Activated naive CD4-positive, alpha-beta T cell treated with anti-CD3 and anti-CD28 coated beads, Interleukin-2, amount 50 U/mL, for 72 hours (primary cell): ENCODE results near the gene CYP3A5. TPM values are rescaled to one million over a fixed set of nuclear protein-coding genes. Genes with fewer than 3 reads are reported as not detected.
"Not testable (repeated sequence)": the region's sequence is repeated elsewhere in the genome, so short reads cannot be mapped to it uniquely, and the experiment has no call there.

ENCODE experiments used
- ATAC-seq, 2 donors: fragments of 150-1000 bp; cut with Tn5 transposase; 2 replicates each; pipeline ENCODE4 v1.10.0; 2021; ENCODE audit warnings: mild to moderate bottlenecking in 2 of 2, moderate library complexity in 2 of 2
- DNase-seq, 2 donors: peaks; one replicate each; pipeline ENCODE4 v3.0.0; 2021 to 2022; ENCODE audit warnings: low spot score in 2 of 2
- H3K27ac Mint-ChIP-seq, 2 donors: one replicate each; pipeline ENCODE4 v1.8.0; 2022; ENCODE audit warnings: mild to moderate bottlenecking in 2 of 2, mixed read lengths in 2 of 2
- H3K36me3 Mint-ChIP-seq, 2 donors: one replicate each; pipeline ENCODE4 v1.8.0; 2022; ENCODE audit warnings: mixed read lengths in 2 of 2
- H3K9me3 Mint-ChIP-seq, 2 donors: one replicate each; pipeline ENCODE4 v1.8.0; 2022; ENCODE audit warnings: mixed read lengths in 2 of 2
- total RNA-seq, 2 donors: library from RNA; stranded (reverse); gene quantifications; one replicate each; pipeline ENCODE4 v1.2.3, GENCODE V29; 2022

The CYP3A5 gene
- total RNA-seq, result under 1 TPM in 1 of 2 donors, not detected in 1; 0.41 TPM

DNA sequence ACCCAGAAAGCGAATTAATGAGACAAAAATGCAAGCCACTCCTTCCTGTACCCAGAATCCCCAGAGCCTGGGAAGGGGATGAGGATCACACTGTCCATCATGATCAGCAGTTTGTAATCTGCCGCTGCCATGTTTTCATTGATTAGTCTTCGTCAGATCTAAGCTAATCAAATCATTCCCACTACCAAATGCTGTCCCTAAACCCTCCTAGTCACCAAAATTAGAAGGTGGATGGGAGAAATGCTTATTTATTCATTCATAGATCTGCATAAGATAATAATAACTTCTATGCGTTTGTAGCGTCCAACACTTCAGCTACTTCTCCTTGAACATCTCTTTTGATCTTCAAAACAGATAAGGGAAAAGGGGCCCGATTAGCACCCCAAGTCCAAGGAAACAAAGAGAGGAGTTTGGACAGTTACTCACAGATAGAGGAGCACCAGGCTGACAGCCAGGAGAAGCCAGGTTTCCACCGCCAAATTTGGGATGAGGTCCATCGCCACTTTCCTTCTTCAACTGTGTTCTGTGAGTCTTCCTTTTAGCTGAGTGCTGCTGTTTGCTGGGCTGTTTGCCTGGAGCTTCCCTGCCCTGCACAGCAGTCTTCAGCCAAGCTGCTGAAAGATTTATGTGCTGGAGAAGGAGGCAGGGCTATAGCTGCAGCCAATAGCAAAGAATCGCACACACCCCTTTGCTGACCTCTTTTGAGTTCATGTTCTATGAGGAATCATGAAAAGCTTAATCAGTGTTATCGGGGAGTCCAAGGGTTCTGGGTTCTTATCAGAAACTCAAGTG lies at the start of gene CYP3A5:
CYP3A5 (minus strand) TSS at position 597 of the 792 bp plus-strand sequence; CDS start at position 497, 100 bp downstream.
- ATAC-seq (no peak), DNase-seq (no peak)
- no peak within 1 kb of the TSS for H3K27ac Mint-ChIP-seq
- H3K9me3 Mint-ChIP-seq, result peaks cover 0 to 3% of the 10 kb centered on the region in 2 donors
- H3K36me3 Mint-ChIP-seq, result peaks cover 10 to 13% of the 10 kb centered on the region in 2 donors

DNA sequence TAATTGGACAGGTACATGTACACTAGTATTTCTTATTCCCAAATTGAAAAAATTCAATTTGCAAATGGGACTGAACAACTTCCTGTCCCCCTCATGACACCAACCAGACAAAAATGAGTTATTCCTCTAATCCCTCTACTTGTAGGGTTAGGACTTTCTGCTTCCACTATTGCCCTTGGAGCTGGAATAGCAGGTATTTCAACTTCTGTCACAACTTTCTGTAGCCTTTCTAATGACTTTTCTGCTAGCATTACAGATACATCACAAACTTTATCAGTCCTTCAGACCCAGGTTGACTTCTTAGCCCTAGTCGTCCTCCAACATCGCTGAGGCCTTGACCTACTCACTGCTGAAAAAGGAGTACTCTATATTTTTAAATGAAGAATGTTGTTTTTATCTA lies 48.8 kb upstream of the CYP3A5 start:
- Mint-ChIP-seq H3K36me3 (no peaks in the 10 kb centered on the region), H3K27ac (no peak overlapping the region)
- no peak for DNase-seq

DNA sequence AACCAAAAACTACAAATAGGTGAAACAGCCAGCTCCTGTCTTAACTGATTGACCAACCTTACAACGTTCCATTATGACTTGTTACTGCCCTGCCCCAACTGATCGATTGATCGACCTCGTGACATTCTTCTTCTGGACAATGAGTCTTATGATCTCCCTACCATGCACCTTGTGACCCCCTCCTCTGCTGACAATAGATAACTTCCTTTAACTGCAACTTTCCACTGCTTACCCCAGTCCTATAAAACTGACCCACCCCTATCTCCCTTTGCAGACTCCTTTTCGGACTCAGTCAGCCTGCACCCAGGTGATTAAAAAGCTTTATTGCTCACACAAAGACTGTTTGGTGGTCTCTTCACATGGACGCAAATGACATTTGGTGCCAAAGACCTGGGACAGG lies 43.4 kb upstream of the CYP3A5 start:
- not testable (repeated sequence) for DNase-seq, ATAC-seq, H3K9me3 Mint-ChIP-seq, H3K36me3 Mint-ChIP-seq
- peak overlapping the region in 1 of 2 donors; percentile 38 for H3K27ac Mint-ChIP-seq

More for the DNA sequence above, 48.8 kb upstream of the CYP3A5 start:
- no peak for ATAC-seq
- H3K9me3 Mint-ChIP-seq, result no peaks in the 10 kb centered on the region

DNA sequence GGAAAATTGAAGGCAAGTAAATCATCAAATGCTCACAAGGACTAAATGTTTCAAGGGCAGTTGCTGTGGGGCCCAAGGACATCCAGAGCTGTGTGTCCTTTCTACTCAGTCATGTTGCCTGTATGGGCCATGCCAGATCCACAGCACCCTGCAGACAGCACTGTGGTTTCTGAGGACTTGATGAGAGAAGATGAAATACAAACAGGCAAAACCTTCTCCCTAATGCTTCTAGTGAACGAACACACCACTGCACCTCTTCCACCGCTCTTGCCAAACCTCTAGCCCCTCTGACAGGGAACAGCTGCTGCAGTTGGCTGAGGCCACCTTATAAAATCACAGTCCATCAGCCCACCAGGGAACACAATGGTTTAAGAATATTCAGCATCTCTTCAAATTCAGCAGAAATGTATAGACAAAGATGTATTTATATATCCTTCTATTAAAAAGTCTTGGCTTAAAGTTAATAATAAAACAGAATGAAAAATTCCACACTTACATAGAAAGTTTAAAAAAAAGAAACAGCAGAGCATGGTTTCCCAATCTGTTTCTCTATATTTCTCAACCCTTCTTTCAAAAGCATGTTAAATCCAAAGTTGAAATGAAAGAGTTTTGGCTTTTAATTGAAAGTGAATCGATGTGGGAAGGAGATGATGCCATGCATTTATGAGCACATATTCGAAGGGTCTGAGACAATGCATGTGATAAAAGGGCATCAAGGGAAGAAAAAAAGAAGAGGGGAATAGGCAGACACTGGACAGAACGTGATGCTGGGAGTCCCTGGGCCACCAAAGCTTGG lies 41.2 kb upstream of the CYP3A5 start:
- Mint-ChIP-seq H3K27ac (no peak overlapping the region), H3K36me3 (no peaks in the 10 kb centered on the region), H3K9me3 (peaks cover 0 to 3% of the 10 kb centered on the region in 2 donors)
- ATAC-seq (peak; percentile 57 to 64), DNase-seq (no peak)

DNA sequence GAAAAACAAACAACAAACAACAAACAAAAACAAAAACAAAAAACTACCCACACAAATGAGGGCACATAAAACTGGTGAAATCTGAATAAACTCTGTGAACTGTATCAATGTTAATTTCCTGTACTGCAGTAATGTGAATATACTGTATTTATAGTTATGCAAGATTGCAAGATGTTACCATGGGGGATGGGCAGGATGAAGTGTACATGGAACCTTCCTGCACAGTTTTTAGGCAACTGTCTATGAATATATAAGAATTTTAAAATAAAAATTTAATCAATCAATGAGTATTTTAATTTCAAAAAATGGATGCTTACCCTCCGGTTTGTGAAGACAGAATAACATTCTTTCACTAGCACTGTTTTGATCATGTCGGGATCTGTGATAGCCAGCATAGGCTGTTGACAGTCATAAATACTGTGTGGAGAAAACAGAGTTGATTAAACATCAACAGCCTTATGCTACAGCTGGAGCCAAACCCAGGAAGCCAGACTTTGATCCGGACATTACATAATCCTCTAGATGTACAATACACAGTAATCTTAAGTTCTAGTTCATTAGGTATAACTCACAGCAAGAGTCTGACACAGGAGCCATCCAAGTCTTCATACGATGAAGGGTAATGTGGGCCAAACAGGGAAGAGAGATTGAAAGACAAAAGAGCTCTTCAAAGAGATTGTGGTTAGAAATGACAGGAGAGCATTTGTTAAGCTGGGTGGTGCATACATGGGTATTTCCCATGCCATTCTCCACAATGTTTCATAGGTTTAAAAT lies 40.4 kb upstream of the CYP3A5 start:
- peaks cover 0 to 3% of the 10 kb centered on the region in 2 donors for H3K9me3 Mint-ChIP-seq
- DNase-seq (no peak), ATAC-seq (peak; percentile 67 to 82)
- no peak overlapping the region for H3K27ac Mint-ChIP-seq
- peaks cover under 1 to 3% of the 10 kb centered on the region in 2 donors for H3K36me3 Mint-ChIP-seq

DNA sequence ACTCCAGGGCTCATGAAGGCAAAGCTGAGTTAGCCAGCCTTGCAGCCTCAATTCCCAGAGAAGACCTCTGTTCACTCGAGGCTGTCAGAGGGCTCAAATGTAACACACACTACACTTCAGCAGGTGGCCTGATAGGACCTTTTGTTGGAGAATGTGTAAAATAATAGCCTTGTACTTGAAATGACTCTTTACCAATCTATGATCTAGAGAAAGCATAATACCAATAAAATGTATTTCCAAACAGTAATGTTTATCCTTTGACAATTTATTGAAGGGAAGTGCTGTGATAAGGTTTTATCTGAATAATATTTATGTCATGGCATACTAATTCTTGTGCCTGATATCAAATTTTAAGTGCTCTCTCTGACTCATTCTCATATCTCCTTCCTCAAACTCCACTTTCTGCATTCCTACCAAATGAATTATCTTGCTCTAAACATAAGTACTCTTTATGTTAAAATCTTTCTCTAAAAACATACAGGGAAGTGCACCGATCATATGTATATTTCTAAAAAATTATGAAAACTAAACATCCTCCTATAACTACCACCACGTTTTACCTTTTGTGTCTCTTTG lies 34.3 kb upstream of the CYP3A5 start:
- H3K9me3 Mint-ChIP-seq, result peaks cover 0 to 3% of the 10 kb centered on the region in 2 donors
- DNase-seq, result no peak
- ATAC-seq, result no peak
- H3K36me3 Mint-ChIP-seq, result peaks cover 10 to 19% of the 10 kb centered on the region in 2 donors
- no peak overlapping the region for H3K27ac Mint-ChIP-seq

DNA sequence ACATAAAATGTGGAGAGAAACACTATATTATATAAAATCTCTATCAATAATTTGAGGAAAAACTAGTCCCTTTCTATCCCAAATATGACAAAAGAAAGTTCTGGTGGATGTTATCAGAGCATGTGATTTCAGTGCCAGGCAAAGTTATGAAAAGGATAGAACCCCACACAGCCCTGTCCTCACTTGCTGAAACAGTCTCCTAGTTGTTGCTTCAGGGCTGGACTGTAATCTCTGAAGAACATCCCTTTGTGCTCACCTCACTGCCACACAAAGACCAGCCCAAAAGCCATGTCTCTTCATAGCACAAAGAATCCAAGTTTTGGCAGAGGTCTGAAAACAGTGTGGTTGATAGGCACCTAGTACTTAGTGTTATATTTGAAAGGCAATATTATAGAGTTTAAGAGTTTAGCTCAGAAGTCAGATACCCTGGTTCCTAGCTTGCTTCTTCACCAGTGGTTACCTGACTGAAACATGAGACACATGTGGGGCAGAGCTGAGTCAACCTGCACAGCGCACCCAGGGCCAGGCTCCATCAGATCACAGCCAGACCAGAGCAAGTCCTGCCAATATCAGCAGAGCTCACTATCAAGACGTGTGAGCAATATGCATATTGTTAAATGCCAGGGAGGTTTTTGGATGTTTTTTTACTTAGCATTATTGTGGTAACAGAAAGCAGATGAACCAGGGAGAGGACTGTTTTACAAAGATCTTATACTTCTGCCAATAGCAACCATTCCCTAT lies 30.2 kb upstream of the CYP3A5 start:
- Mint-ChIP-seq H3K27ac (no peak overlapping the region), H3K9me3 (peaks cover 0 to 8% of the 10 kb centered on the region in 2 donors), H3K36me3 (peaks cover 8 to 29% of the 10 kb centered on the region in 2 donors)
- ATAC-seq (peak in 1 of 2 donors; percentile 49), DNase-seq (no peak)

DNA sequence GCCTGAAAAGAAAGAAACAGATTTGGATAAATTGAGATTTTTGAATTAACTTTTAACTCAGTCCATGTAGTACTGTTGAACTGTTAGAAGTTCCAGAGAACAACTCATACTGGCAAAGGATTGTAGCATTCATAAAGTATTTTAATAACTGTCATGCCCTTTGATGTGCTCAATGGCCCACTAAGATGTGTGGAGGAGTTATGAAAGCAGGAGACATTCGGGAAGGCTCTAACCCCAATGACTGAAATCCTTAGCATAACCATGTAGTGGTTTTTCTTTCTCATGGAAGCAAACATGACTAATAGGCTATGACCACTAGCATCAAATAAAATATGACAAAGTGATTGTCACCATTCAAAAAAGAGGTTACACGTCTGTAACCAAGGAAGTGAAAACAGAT lies 29.5 kb upstream of the CYP3A5 start:
- H3K9me3 Mint-ChIP-seq, result peaks cover 0 to 8% of the 10 kb centered on the region in 2 donors
- DNase-seq (no peak), ATAC-seq (peak; percentile 56 to 73)
- H3K27ac Mint-ChIP-seq, result no peak overlapping the region
- peaks cover under 1 to 22% of the 10 kb centered on the region in 2 donors for H3K36me3 Mint-ChIP-seq

DNA sequence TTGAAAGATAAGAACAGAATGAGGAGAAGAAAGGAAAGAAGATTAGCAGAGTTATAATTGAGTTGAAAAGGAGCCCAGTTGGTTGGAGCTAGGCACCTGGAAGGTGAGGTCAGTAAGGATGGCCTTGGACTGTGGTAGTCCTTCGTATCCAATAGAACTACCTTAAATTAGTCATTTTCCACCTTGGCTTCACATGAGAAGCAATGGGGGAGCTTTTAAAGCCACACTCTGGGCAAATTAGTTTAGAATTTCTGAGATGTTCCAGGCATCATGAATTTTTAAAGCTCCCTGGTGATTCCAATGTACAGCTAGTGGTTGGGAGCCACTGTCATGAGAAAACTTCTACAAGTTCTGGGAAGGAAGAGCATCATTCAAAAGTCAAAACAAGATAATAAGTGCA lies 27.3 kb upstream of the CYP3A5 start:
- Mint-ChIP-seq H3K9me3 (peaks cover 0 to 8% of the 10 kb centered on the region in 2 donors), H3K36me3 (peaks cover 0 to 16% of the 10 kb centered on the region in 2 donors), H3K27ac (no peak overlapping the region)
- ATAC-seq, result no peak
- no peak for DNase-seq

DNA sequence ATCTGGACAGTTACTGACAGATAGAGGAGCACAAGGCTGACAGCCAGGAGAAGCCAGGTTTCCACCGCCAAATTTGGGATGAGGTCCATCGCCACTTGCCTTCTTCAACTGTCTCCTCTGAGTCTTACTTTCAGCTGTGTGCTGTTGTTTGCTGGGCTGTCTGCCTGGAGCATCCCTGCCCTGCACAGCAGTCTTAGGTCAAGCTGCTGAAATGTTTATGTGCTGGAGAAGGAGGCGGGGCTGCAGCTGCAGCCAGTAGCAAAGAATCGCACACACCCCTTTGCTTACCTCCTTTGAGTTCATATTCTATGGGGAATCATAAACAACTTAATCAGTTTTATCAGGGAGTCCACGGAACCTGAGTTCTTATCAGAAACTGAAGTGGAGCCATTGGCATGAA lies 20.1 kb upstream of the CYP3A5 start:
- Mint-ChIP-seq H3K27ac (no peak overlapping the region), H3K36me3 (no peaks in the 10 kb centered on the region), H3K9me3 (no peaks in the 10 kb centered on the region)
- ATAC-seq (no peak), DNase-seq (no peak)

DNA sequence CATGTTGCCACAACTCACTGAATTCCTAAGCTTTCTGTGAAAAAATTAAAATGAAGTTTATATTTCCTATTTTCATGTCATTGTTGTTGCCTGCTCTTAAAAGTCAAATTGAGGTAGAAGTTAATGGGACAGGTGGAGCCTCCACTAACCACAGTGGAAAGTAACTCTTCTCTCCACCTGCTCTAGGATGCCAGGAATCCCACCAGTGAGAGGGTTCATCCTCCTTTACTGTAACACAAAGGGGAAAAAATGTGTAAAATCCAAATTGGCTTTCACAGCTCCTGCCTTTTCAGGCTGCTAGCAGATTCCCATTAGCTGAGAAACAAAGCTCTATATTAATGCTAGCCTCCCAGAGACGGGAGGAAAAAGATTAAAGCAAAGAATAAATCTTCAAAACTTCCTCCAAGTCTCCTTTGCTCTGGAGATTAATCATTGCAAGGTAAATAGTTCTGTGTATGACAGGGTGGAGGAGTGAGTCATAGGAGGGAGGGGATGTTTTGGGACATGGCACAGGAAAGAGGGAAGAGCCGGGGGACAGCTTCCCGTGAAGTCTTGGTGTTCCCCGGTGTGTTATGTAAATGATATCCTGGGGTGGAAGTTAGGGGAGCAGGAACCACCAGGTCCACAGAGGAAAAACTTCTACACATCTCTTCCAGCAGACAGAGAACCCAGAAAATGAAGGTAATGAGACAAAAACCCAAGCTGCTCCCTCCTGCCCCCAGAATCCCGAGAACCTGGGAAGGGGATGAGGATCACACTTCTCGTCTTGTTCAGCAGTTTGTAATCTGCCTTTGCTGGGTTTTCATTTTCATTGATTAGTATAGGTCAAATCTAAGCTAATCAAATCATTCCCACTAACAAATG lies 19.3 kb upstream of the CYP3A5 start:
- H3K36me3 Mint-ChIP-seq, H3K27ac Mint-ChIP-seq, H3K9me3 Mint-ChIP-seq, DNase-seq: not testable (repeated sequence)
- peak in 1 of 2 donors; percentile 44 for ATAC-seq

DNA sequence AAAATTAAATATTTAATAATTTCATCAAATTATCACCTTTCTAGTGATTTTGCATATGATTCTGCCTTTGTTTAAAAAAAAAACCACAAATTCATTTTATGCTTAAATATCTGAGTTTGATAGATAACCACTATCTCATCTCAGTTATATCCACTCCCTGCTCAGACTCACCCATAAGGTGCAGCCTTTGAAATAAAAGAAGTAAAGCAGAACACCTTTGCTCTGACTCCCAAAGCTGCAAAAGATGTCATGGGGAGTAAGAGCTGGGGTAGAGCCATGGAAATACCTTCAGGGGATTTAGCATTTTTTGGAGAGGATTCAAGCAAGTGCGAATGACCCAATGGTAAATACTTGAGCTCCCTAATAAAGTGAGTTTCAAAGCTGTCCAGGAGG lies 15.1 kb upstream of the CYP3A5 start:
- peaks cover 3 to 4% of the 10 kb centered on the region in 2 donors for H3K9me3 Mint-ChIP-seq

DNA sequence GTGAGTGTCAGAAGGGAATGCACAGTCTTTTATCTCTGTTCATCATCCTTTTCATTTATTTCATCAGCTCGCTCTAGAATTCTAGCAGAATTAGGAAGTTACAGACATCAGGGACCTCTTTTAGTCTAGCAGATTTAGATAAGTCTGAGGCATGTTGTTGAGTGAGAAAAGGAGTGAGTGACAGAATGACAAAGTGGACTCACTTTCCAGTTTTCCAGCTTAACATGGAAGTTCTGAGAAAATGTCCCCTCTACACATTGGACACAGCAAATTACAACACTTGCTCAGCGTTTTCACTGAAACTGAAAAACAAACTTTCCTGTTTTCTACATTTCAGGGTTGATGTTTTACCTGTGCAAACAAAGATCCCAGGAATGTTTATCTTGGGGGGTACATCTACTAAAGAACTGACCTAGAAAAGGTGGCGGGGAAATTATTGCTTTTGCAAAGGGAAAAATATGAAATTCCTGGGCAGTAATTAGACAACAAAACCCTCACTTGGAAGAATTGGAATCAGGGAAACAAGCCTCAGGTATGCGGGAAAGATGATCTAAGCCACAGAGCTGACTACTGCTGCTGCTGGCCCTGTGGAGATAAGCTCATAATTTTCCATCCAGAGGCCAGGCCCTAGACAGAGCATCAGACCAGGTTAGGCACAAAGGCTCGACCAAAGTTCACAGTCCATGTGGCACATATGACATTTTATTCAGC lies 14.6 kb upstream of the CYP3A5 start:
- DNase-seq (no peak), ATAC-seq (no peak)
- no peak overlapping the region for H3K27ac Mint-ChIP-seq
- H3K9me3 Mint-ChIP-seq, result peaks cover 3 to 4% of the 10 kb centered on the region in 2 donors
- H3K36me3 Mint-ChIP-seq, result peaks cover 0 to 15% of the 10 kb centered on the region in 2 donors

More for the DNA sequence above, 15.1 kb upstream of the CYP3A5 start:
- ATAC-seq (no peak), DNase-seq (no peak)
- Mint-ChIP-seq H3K27ac (no peak overlapping the region), H3K36me3 (peaks cover 0 to 15% of the 10 kb centered on the region in 2 donors)

DNA sequence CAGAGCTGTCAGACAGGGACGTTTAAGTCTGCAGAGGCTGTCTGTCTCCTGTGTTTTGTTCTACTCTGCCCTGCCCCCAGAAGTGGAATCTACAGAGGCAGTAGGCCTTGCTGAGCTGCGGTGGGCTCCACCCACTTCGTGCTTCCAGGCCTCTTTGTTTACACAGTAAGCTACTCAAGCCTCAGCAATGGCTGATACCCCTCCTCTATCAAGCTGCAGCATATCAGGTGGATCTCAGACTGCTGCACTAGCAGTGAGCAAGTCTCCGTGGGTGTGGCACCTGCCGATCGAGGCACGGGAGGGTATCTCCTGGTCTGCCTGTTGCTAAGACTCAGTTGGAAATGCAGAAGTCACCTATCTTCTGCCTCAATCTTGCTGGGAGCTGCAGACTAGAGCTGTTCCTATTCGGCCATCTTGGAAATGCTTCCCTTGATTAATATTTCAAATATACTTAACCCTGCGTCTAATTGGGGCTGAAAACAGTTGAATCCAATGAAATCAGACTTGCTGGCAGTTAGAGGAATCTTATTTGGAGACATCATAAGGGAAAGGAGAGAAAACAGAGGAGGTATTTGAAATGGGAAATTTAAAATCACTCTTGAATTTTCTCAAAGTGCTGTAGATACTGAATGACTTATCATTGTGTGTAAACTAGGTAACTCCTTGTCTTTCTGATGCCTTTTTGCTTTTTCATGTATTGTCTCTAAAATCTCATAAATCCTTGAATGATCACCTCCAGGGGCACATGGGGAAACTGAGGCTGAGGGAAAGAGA lies 13.8 kb upstream of the CYP3A5 start:
- Mint-ChIP-seq H3K9me3 (peaks cover 3 to 8% of the 10 kb centered on the region in 2 donors), H3K27ac (no peak overlapping the region), H3K36me3 (peaks cover 3 to 15% of the 10 kb centered on the region in 2 donors)
- DNase-seq (no peak), ATAC-seq (no peak)
